ENCODE measurements around the gene RNF43. TPM values are rescaled to one million over a fixed set of nuclear protein-coding genes. Genes with fewer than 3 reads are reported as not detected.

Gene RNF43
- 1 to 10 TPM in 1 of 2 experiments, under 1 TPM in 1; 0.47 to 1.2 TPM for total RNA-seq
- 1.4 TPM for polyA plus RNA-seq

DNA sequence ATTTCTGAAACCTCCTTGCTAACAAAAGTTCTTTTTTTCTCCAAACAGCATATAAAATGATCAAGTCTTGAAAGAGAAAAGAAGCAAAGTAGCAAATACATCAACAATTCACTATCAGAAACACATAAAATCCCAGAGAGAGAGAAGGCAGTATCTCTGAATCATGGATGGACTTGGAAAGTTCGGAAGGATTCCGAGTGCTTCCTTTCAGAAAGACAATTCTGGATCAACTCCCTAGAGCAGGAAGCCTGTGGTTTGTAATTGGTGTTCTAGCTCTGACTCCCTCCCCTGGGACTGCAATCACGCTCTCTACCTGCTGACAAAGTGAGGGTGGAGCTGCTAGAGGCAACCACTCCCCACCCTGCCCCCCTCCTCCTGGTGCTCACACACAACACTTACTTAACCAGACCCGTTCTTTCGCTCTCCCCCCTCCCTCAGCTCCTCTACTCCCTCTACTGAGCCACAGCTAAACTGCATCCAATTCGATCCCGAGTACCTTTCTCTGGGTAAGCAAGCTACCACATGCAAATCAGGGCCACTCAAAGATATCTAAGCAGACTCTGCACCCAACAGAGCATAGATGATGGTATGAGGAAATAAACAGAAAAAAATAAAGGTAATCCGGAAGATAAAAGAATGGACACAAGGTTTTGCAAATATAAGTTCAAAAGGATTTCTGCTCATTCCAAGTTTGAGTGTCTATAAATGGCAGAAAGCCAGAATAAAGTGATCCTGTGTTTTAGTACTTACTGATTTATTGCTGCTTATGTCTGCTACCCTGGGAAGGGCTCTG is at the start of gene RNF43:
RNF43 (minus strand) TSS at position 235 of the 793 bp plus-strand sequence. CDS start 1,957 bp downstream, outside the sequence.
- Histone ChIP-seq H3K27ac (ENCODE audit: low read depth, low read length) (peak within 1 kb of the TSS; percentile 28), H3K27me3 (ENCODE audit: insufficient read depth, low read length, poor library complexity, severe bottlenecking) (no peaks in the 10 kb centered on the region), H3K4me3 (ENCODE audit: low read length) (peak within 1 kb of the TSS; percentile 15), H3K36me3 (ENCODE audit: insufficient read depth, low read length) (no peaks in the 10 kb centered on the region), H3K9me3 (ENCODE audit: low read length) (no peaks in the 10 kb centered on the region), H3K4me1 (ENCODE audit: insufficient read depth, low read length) (peaks cover 15% of the 10 kb centered on the region)
- POLR2A ChIA-PET: interaction anchor here (0.6 to 2.8 kb wide), 9 partner anchors 36 to 100 kb away, joined by 3 to 15 read pairs (median 7); partner anchors contain the start of genes HSF5, SUPT4H1 and TSPOAP1
- H3K36me3 Mint-ChIP-seq: peaks cover 0 to 3% (median 0%) of the 10 kb centered on the region in 3 donors
- H3K27ac Mint-ChIP-seq: peak within 1 kb of the TSS; percentile 0 to 88 (median 55)
- peaks cover 9 to 19% (median 14%) of the 10 kb centered on the region in 3 donors for H3K4me1 Mint-ChIP-seq
- H3K4me3 Mint-ChIP-seq: peak within 1 kb of the TSS in 5 of 7 donors; percentile 0 to 37 (median 2)
- H3K9me3 Mint-ChIP-seq: no peaks in the 10 kb centered on the region
- CTCF ChIA-PET: interaction anchor here (0.6 to 6.5 kb wide), 26 partner anchors 10 to 296 kb away, joined by 3 to 98 read pairs (median 4); partner anchors contain the start of genes HSF5 and SUPT4H1
- no peaks in the 10 kb centered on the region for H3K27me3 Mint-ChIP-seq
- peak; percentile 72 to 93 (median 85) for DNase-seq

GRCh38 chr17:58455491-58455890 is 38.2 kb upstream of the RNF43 start:
- no peak overlapping the region for H3K4me3 ChIP-seq (ENCODE audit: low read length)
- Mint-ChIP-seq H3K36me3 (peaks cover 0 to 8% (median 5%) of the 10 kb centered on the region in 3 donors), H3K9me3 (no peaks in the 10 kb centered on the region), H3K27me3 (no peaks in the 10 kb centered on the region), H3K4me3 (no peak overlapping the region), H3K4me1 (no peaks in the 10 kb centered on the region), H3K27ac (no peak overlapping the region)
- H3K9me3 ChIP-seq (ENCODE audit: low read length): no peaks in the 10 kb centered on the region
- H3K27me3 ChIP-seq (ENCODE audit: insufficient read depth, low read length, poor library complexity, severe bottlenecking): no peaks in the 10 kb centered on the region
- CTCF ChIA-PET: no interaction called here
- H3K27ac ChIP-seq (ENCODE audit: low read depth, low read length): no peak overlapping the region
- no peaks in the 10 kb centered on the region for H3K36me3 ChIP-seq (ENCODE audit: insufficient read depth, low read length)
- H3K4me1 ChIP-seq (ENCODE audit: insufficient read depth, low read length): no peaks in the 10 kb centered on the region
- POLR2A ChIA-PET: no interaction called here
- DNase-seq: no peak

DNA sequence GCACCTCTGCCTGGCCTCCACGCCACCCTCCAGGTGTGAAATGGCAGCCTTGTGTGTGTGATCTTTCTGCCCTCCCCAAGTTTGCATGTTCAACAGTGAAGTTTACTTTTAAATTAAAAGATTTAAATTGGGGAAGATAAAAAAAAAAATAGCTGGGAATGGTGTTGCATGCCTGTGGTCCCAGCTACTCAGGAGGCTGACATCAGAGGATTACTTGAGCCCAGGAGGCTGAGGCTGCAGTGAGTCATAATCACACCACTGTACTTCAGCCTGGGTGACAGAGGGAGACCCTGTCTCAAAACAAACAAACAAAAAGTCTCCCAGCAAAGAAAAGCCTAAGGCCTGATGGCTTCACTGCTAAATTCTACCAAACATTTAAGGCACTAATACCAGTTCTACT is 35.4 kb upstream of the RNF43 start:
- DNase-seq: no peak
- no peak overlapping the region for H3K27ac Mint-ChIP-seq
- Histone ChIP-seq H3K27ac (ENCODE audit: low read depth, low read length) (no peak overlapping the region), H3K27me3 (ENCODE audit: insufficient read depth, low read length, poor library complexity, severe bottlenecking) (no peaks in the 10 kb centered on the region), H3K4me1 (ENCODE audit: insufficient read depth, low read length) (no peaks in the 10 kb centered on the region), H3K9me3 (ENCODE audit: low read length) (no peaks in the 10 kb centered on the region), H3K4me3 (ENCODE audit: low read length) (no peak overlapping the region), H3K36me3 (ENCODE audit: insufficient read depth, low read length) (no peaks in the 10 kb centered on the region)
- no peak overlapping the region for H3K4me3 Mint-ChIP-seq
- H3K27me3 Mint-ChIP-seq: no peaks in the 10 kb centered on the region
- peaks cover 0 to 10% (median 6%) of the 10 kb centered on the region in 3 donors for H3K36me3 Mint-ChIP-seq
- ChIA-PET POLR2A (no interaction called here), CTCF (interaction anchor here (1.0 kb wide), 1 partner anchor 14 kb away, joined by 4 read pairs; no protein-coding TSS in a partner anchor)
- H3K4me1 Mint-ChIP-seq: no peaks in the 10 kb centered on the region
- H3K9me3 Mint-ChIP-seq: no peaks in the 10 kb centered on the region

GRCh38 chr17:58447039-58447975 is 30.0 kb upstream of the RNF43 start:
- H3K4me1 Mint-ChIP-seq: no peaks in the 10 kb centered on the region
- Histone ChIP-seq H3K9me3 (ENCODE audit: low read length) (no peaks in the 10 kb centered on the region), H3K27me3 (ENCODE audit: insufficient read depth, low read length, poor library complexity, severe bottlenecking) (no peaks in the 10 kb centered on the region), H3K36me3 (ENCODE audit: insufficient read depth, low read length) (no peaks in the 10 kb centered on the region), H3K4me1 (ENCODE audit: insufficient read depth, low read length) (no peaks in the 10 kb centered on the region), H3K4me3 (ENCODE audit: low read length) (no peak overlapping the region), H3K27ac (ENCODE audit: low read depth, low read length) (no peak overlapping the region)
- POLR2A ChIA-PET: interaction anchor here (0.6 kb wide), 1 partner anchor 12 kb away, joined by 13 read pairs; no protein-coding TSS in a partner anchor
- H3K36me3 Mint-ChIP-seq: peaks cover 0 to 6% (median 3%) of the 10 kb centered on the region in 3 donors
- CTCF ChIA-PET: interaction anchor here (0.6 to 4.3 kb wide), 4 partner anchors 8 to 143 kb away, joined by 3 to 23 read pairs (median 4); no protein-coding TSS in a partner anchor
- no peaks in the 10 kb centered on the region for H3K27me3 Mint-ChIP-seq
- peak; percentile 39 to 75 (median 42) for DNase-seq
- H3K9me3 Mint-ChIP-seq: no peaks in the 10 kb centered on the region
- no peak overlapping the region for H3K4me3 Mint-ChIP-seq
- no peak overlapping the region for H3K27ac Mint-ChIP-seq

DNA sequence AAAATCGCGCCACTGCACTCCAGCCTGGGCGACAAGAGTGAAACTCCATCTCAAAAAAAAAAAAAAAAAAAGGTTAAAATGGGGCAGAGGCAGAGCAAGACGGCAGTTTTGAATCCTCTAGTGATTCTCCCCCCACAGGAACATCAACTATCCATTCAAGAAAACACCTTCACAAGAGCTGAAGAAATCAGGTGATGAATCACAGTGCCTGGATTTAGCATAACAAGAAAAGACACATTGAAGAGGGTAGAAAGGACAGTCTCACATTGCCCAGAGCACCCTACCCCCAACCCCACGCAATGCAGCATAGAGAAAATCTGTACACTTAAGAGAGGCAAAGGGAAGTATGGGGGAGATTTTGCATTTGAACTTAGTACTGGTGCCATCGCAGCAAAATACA is 28.8 kb upstream of the RNF43 start:
- Histone ChIP-seq H3K27me3 (ENCODE audit: insufficient read depth, low read length, poor library complexity, severe bottlenecking) (no peaks in the 10 kb centered on the region), H3K9me3 (ENCODE audit: low read length) (no peaks in the 10 kb centered on the region), H3K27ac (ENCODE audit: low read depth, low read length) (no peak overlapping the region), H3K4me3 (ENCODE audit: low read length) (no peak overlapping the region), H3K36me3 (ENCODE audit: insufficient read depth, low read length) (no peaks in the 10 kb centered on the region), H3K4me1 (ENCODE audit: insufficient read depth, low read length) (no peaks in the 10 kb centered on the region)
- ChIA-PET POLR2A (interaction anchor here (0.7 kb wide), 1 partner anchor 153 kb away, joined by 5 read pairs; no protein-coding TSS in a partner anchor), CTCF (interaction anchor here (4.3 kb wide), 1 partner anchor 129 kb away, joined by 23 read pairs; no protein-coding TSS in a partner anchor)
- Mint-ChIP-seq H3K4me1 (no peaks in the 10 kb centered on the region), H3K27me3 (no peaks in the 10 kb centered on the region), H3K9me3 (no peaks in the 10 kb centered on the region), H3K36me3 (peaks cover 0 to 8% (median 3%) of the 10 kb centered on the region in 3 donors), H3K27ac (no peak overlapping the region), H3K4me3 (no peak overlapping the region)
- no peak for DNase-seq

- POLR2A ChIA-PET: no interaction called here
- DNase-seq: no peak
- Histone ChIP-seq H3K4me1 (ENCODE audit: insufficient read depth, low read length) (no peaks in the 10 kb centered on the region), H3K36me3 (ENCODE audit: insufficient read depth, low read length) (no peaks in the 10 kb centered on the region), H3K9me3 (ENCODE audit: low read length) (no peaks in the 10 kb centered on the region), H3K27me3 (ENCODE audit: insufficient read depth, low read length, poor library complexity, severe bottlenecking) (no peaks in the 10 kb centered on the region), H3K27ac (ENCODE audit: low read depth, low read length) (no peak overlapping the region), H3K4me3 (ENCODE audit: low read length) (no peak overlapping the region)
- no peak overlapping the region for H3K4me3 Mint-ChIP-seq
- no peak overlapping the region for H3K27ac Mint-ChIP-seq
- no peaks in the 10 kb centered on the region for H3K9me3 Mint-ChIP-seq
- H3K27me3 Mint-ChIP-seq: peaks cover 0 to 3% of the 10 kb centered on the region in 2 donors
- H3K4me1 Mint-ChIP-seq: no peaks in the 10 kb centered on the region
- peaks cover 2 to 8% (median 4%) of the 10 kb centered on the region in 3 donors for H3K36me3 Mint-ChIP-seq
- CTCF ChIA-PET: no interaction called here
Observed at GRCh38 chr17:58436805-58437239, 19.5 kb upstream of the RNF43 start.

- Histone ChIP-seq H3K36me3 (ENCODE audit: insufficient read depth, low read length) (no peaks in the 10 kb centered on the region), H3K9me3 (ENCODE audit: low read length) (no peaks in the 10 kb centered on the region), H3K4me3 (ENCODE audit: low read length) (no peak overlapping the region), H3K27ac (ENCODE audit: low read depth, low read length) (no peak overlapping the region), H3K4me1 (ENCODE audit: insufficient read depth, low read length) (no peaks in the 10 kb centered on the region), H3K27me3 (ENCODE audit: insufficient read depth, low read length, poor library complexity, severe bottlenecking) (no peaks in the 10 kb centered on the region)
- Mint-ChIP-seq H3K9me3 (no peaks in the 10 kb centered on the region), H3K27ac (no peak overlapping the region), H3K4me1 (no peaks in the 10 kb centered on the region), H3K27me3 (peaks cover 0 to 3% of the 10 kb centered on the region in 2 donors), H3K4me3 (no peak overlapping the region), H3K36me3 (peaks cover 2 to 7% (median 4%) of the 10 kb centered on the region in 3 donors)
- no peak for DNase-seq
- ChIA-PET POLR2A (no interaction called here), CTCF (interaction anchor here (3.2 kb wide), 1 partner anchor 119 kb away, joined by 10 read pairs; no protein-coding TSS in a partner anchor)
Observed at GRCh38 chr17:58436245-58436644, 18.9 kb upstream of the RNF43 start.

Measured in CD8-positive, alpha-beta memory T cell (primary cell).